Smooth muscle cell (in vitro differentiated cells): ENCODE data around the gene BTG3. TPM values are rescaled to one million over a fixed set of nuclear protein-coding genes. Genes with fewer than 3 reads are reported as not detected.

ENCODE experiments used
- DNase-seq: peaks from one replicate; lab custom pipeline; 2025; ENCODE audit not compliant: unreplicated experiment; lab: John Stamatoyannopoulos, UW
- H2AFZ ChIP-seq: fragments of 200-600 bp; sonication (generic); 2 replicates; pipeline ENCODE4 v1.6.0; 2016; ENCODE audit warnings: antibody characterized with exemption, low read depth, mild to moderate bottlenecking
- H3F3A ChIP-seq: fragments of 200-600 bp; sonication (generic); 2 replicates; pipeline ENCODE4 v1.6.0; 2017; ENCODE audit warnings: antibody characterized with exemption, low read depth
- H3K27ac ChIP-seq: fragments of 200-600 bp; sonication (generic); 2 replicates; pipeline ENCODE4 v1.5.1; 2016; ENCODE audit warnings: low read depth, mild to moderate bottlenecking
- H3K27me3 ChIP-seq: fragments of 200-600 bp; sonication (generic); 2 replicates; pipeline ENCODE4 v1.6.1; 2016; ENCODE audit warnings: low read depth, mild to moderate bottlenecking
- H3K36me3 ChIP-seq: fragments of 200-600 bp; sonication (generic); 2 replicates; pipeline ENCODE4 v1.5.1; 2016; ENCODE audit warnings: low read depth
- H3K4me1 ChIP-seq: fragments of 200-600 bp; sonication (generic); 2 replicates; pipeline ENCODE4 v1.5.1; 2016; ENCODE audit warnings: low read depth
- H3K4me2 ChIP-seq: fragments of 200-600 bp; sonication (generic); 2 replicates; pipeline ENCODE4 v1.6.0; 2016; ENCODE audit warnings: mild to moderate bottlenecking
- H3K4me3 ChIP-seq: fragments of 200-600 bp; sonication (generic); 2 replicates; pipeline ENCODE4 v1.5.1; 2016; ENCODE audit warnings: mild to moderate bottlenecking
- H3K79me2 ChIP-seq: fragments of 200-600 bp; sonication (generic); 2 replicates; pipeline ENCODE4 v1.6.0; 2016; ENCODE audit warnings: low read depth, mild to moderate bottlenecking
- H3K9ac ChIP-seq: fragments of 200-600 bp; sonication (generic); 2 replicates; pipeline ENCODE4 v1.6.0; 2016; ENCODE audit warnings: low read depth
- H3K9me3 ChIP-seq: fragments of 200-600 bp; sonication (generic); replicated peaks from 2 replicates; pipeline ENCODE4 v1.5.1; 2016; ENCODE audit warnings: low read depth
- H4K20me1 ChIP-seq: fragments of 200-600 bp; sonication (generic); 2 replicates; pipeline ENCODE4 v1.6.0; 2016; ENCODE audit warnings: low read depth
- WGBS: methylation state at CpG from one replicate; pipeline ENCODE4 v1.1.7; 2016; ENCODE audit warnings: low lambda C conversion rate; 5-methylcytosine and 5-hydroxymethylcytosine counted together
- polyA plus RNA-seq: library from polyadenylated mRNA; unstranded; fragments of >200 nt; fragmentation: Nextera tagmentation; extraction: Ambion mirVana; gene quantifications from 2 replicates; pipeline ENCODE4 v1.2.1, GENCODE V29; 2016
- total RNA-seq: library from RNA; depleted of rRNA; stranded (reverse); fragments of >200 nt; gene quantifications from 2 replicates; pipeline ENCODE4 v1.2.3, GENCODE V29; 2014
- TF ChIP-seq, protein P1 (sequence below): fragments of 200-600 bp; sonication (generic); IDR thresholded peaks from 2 replicates; pipeline ENCODE4 v1.5.1; 2017; ENCODE audit warnings: borderline replicate concordance, mild to moderate bottlenecking, antibody characterized with exemption; ENCODE audit not compliant: insufficient read depth, poor library complexity, severe bottlenecking

Gene BTG3
- total and polyA plus RNA-seq, 2 experiments from 2014 or later: 103 to 119 TPM

DNA sequence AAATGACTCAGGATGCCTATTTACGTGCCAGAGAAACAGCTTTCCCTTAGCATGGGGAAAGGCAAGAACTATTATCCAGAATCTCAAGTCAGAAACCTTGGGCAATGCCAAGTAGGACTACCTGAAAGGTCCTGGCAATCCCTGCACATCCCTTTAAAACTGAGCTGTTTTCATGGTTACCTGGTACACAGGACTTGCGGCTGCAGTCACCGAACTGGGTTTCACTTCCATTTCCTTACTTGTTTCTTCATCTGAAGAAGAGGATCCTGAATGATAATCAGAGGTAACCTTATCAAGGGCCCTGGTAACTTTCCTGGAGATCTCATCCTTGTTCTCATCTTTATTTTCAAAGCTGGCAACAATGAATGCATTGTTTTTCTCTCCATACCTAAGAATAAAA lies 14.3 kb downstream of the BTG3 start:
- Histone ChIP-seq H2AFZ (no peak overlapping the region), H3K4me2 (no peak overlapping the region), H3K9me3 (no peaks in the 10 kb centered on the region), H3F3A (peaks cover 12% of the 10 kb centered on the region), H3K4me3 (no peak overlapping the region), H3K36me3 (peaks cover 42% of the 10 kb centered on the region), H3K27ac (peak overlapping the region; percentile 9), H3K79me2 (peaks cover 30% of the 10 kb centered on the region), H3K4me1 (no peaks in the 10 kb centered on the region), H3K27me3 (no peaks in the 10 kb centered on the region), H3K9ac (no peak overlapping the region), H4K20me1 (peaks cover 90% of the 10 kb centered on the region)
- 97% methylated on average over 3 of the region's 3 CpGs for WGBS
- no peak for DNase-seq
- TF ChIP-seq, protein P1, sequence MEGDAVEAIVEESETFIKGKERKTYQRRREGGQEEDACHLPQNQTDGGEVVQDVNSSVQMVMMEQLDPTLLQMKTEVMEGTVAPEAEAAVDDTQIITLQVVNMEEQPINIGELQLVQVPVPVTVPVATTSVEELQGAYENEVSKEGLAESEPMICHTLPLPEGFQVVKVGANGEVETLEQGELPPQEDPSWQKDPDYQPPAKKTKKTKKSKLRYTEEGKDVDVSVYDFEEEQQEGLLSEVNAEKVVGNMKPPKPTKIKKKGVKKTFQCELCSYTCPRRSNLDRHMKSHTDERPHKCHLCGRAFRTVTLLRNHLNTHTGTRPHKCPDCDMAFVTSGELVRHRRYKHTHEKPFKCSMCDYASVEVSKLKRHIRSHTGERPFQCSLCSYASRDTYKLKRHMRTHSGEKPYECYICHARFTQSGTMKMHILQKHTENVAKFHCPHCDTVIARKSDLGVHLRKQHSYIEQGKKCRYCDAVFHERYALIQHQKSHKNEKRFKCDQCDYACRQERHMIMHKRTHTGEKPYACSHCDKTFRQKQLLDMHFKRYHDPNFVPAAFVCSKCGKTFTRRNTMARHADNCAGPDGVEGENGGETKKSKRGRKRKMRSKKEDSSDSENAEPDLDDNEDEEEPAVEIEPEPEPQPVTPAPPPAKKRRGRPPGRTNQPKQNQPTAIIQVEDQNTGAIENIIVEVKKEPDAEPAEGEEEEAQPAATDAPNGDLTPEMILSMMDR: no peak

DNA sequence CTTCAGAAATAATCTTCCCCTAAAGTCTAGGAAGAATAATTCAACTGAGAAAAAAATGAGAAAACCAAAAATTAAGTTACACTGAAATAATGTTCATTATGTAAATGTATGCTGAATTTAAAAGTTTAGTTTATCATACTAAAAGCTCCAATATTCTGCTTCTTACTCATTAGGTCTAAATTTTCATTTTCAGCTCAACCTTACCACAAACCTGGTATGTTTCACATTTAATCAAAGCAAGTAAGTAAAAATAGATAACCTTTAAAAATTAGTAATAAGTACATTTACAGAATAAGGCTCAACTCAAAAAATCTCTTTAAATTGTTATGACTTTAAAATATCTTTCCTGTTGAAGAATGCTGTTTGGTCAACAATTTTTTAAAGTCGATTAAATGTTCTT lies 15.0 kb downstream of the BTG3 start:
- H3K4me2 ChIP-seq: no peak overlapping the region
- no peak overlapping the region for H3K27ac ChIP-seq
- TF ChIP-seq, protein P1: no peak
- H4K20me1 ChIP-seq: peaks cover 82% of the 10 kb centered on the region
- WGBS: 100% methylated on average over 1 of the region's 1 CpG
- no peaks in the 10 kb centered on the region for H3K27me3 ChIP-seq
- peaks cover 30% of the 10 kb centered on the region for H3K79me2 ChIP-seq
- peaks cover 12% of the 10 kb centered on the region for H3F3A ChIP-seq
- no peaks in the 10 kb centered on the region for H3K4me1 ChIP-seq
- H3K9ac ChIP-seq: no peak overlapping the region
- no peak overlapping the region for H2AFZ ChIP-seq
- DNase-seq: no peak
- H3K36me3 ChIP-seq: peaks cover 49% of the 10 kb centered on the region
- H3K4me3 ChIP-seq: no peak overlapping the region
- H3K9me3 ChIP-seq: no peaks in the 10 kb centered on the region

DNA sequence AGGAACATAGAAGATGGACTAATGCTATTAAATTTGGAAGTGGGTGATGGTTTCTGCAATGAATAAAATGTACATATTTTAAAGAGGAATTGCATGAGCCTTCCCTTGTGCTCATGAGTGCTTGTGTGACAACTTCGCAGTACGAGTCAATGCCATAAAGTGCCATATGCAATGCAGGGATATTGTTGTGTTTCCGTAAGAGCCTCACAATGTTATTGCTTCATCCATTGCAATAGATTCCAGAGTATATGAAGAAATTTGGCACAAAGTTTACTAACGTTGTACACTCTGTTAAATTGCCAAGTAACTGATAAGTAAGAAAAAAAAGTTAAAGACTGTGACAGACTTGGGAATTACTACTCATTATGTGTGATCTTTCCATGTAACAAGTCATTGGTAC lies 22.3 kb downstream of the BTG3 start:
- Histone ChIP-seq H3K9me3 (no peaks in the 10 kb centered on the region), H3K4me3 (no peak overlapping the region), H3K4me2 (no peak overlapping the region), H3K4me1 (no peaks in the 10 kb centered on the region), H4K20me1 (peaks cover 14% of the 10 kb centered on the region), H3F3A (peaks cover 19% of the 10 kb centered on the region), H3K9ac (no peak overlapping the region), H3K36me3 (peaks cover 21% of the 10 kb centered on the region), H3K79me2 (no peaks in the 10 kb centered on the region), H3K27me3 (no peaks in the 10 kb centered on the region), H3K27ac (peak overlapping the region; percentile 47), H2AFZ (no peak overlapping the region)
- TF ChIP-seq, protein P1: no peak
- no peak for DNase-seq
- 77% methylated on average over 4 of the region's 4 CpGs for WGBS

DNA sequence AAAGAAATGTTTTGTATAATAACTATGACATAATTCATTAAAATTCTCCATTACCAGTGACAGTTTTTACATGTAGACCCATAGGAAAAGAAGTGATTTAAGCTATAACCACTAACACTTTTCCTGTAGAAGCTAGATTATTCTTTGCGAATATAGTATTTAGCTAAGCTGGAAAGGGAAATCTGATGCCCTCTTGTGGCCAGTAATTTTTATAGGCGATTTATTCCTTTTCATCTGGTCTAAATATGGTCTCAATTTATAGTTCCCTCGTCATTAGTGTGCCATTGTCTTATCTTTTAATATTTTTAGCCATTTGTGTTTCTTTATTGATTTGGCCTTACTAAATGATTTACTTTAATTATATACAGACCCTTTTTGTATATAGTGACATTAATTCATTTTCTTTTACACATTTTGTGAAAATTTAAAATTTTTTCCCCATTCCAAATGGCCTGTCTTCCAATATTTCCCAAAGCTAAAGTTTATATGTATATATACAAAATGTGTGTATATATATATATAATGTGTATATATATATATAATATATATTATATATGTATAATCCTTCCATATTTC lies 26.7 kb downstream of the BTG3 start:
- no peaks in the 10 kb centered on the region for H3K27me3 ChIP-seq
- no peaks in the 10 kb centered on the region for H3K79me2 ChIP-seq
- no peak for DNase-seq
- no peaks in the 10 kb centered on the region for H3K9me3 ChIP-seq
- H4K20me1 ChIP-seq: no peaks in the 10 kb centered on the region
- H2AFZ ChIP-seq: no peak overlapping the region
- H3K4me2 ChIP-seq: no peak overlapping the region
- TF ChIP-seq, protein P1: peak; percentile 79
- no peak overlapping the region for H3K4me3 ChIP-seq
- H3K36me3 ChIP-seq: no peaks in the 10 kb centered on the region
- no peak overlapping the region for H3K27ac ChIP-seq
- H3K9ac ChIP-seq: no peak overlapping the region
- WGBS: 35% methylated on average over 3 of the region's 3 CpGs
- no peaks in the 10 kb centered on the region for H3K4me1 ChIP-seq
- H3F3A ChIP-seq: peaks cover 4% of the 10 kb centered on the region
